Activated naive CD4-positive, alpha-beta T cell treated with anti-CD3 and anti-CD28 coated beads for 36 hours (primary cell): ENCODE measurements around the gene NINL. TPM values are rescaled to one million over a fixed set of nuclear protein-coding genes. Genes with fewer than 3 reads are reported as not detected.
"Not testable (repeated sequence)": the region's sequence is repeated elsewhere in the genome, so short reads cannot be mapped to it uniquely, and the experiment has no call there.

ENCODE experiments used
- CTCF ChIA-PET: fragments of 350-600 bp; sonication (Branson Sonifier 250); formaldehyde crosslinking; loops from one replicate; lab custom pipeline; 2021; ENCODE audit warnings: antibody characterized with exemption; lab: Charles Lee
- DNase-seq: peaks from one replicate; pipeline ENCODE4 v3.0.0-alpha.2; 2020
- H3K27ac Mint-ChIP-seq: one replicate; pipeline ENCODE4 v1.8.0; 2021; ENCODE audit warnings: mild to moderate bottlenecking, mixed read lengths
- H3K27me3 Mint-ChIP-seq: one replicate; pipeline ENCODE4 v1.8.0; 2021; ENCODE audit warnings: low read depth, mixed read lengths
- H3K36me3 Mint-ChIP-seq: one replicate; pipeline ENCODE4 v1.8.0; 2021; ENCODE audit warnings: low read depth, mixed read lengths
- H3K4me1 Mint-ChIP-seq: one replicate; pipeline ENCODE4 v1.8.0; 2021; ENCODE audit warnings: low read depth, mixed read lengths
- H3K4me3 Mint-ChIP-seq: one replicate; pipeline ENCODE4 v1.8.0; 2021; ENCODE audit warnings: mild to moderate bottlenecking, moderate library complexity, mixed read lengths
- H3K9me3 Mint-ChIP-seq: one replicate; pipeline ENCODE4 v1.8.0; 2021; ENCODE audit warnings: mixed read lengths
- intact Hi-C: fragments of 100-400 bp; cut with micrococcal nuclease; formaldehyde crosslinking; loops from one replicate; pipeline ENCODE4 v1.15.1; 2023
- total RNA-seq, 2 experiments: library from RNA; stranded (reverse); gene quantifications; one replicate each; pipeline ENCODE4 v1.2.3, GENCODE V29; 2021

The NINL gene
- total RNA-seq, 2 experiments from 2014 or later = 2.6 to 2.9 TPM

DNA sequence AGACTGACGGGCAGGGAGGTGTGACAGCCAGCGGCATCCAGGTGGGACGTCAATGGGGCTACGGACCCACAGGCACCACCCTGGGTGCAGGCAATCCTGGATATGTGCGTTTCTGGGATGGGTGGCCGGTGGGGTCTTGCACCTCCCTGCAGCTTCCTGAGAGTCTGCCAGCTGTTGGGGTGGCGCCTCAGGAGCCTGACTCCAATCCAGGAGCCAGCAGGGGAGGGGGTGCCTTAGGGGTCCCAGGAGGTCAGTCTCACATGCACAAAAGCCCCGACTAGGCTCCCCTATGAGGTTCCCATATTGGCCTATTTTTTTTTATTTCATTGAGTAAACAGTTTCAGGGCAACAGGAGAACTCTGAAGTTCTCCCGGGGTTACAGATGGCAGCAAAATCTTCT is 104.5 kb downstream of the NINL start:
- Mint-ChIP-seq H3K36me3 (no peaks in the 10 kb centered on the region), H3K4me1 (peaks cover 21% of the 10 kb centered on the region), H3K27me3 (no peaks in the 10 kb centered on the region), H3K9me3 (no peaks in the 10 kb centered on the region), H3K27ac (no peak overlapping the region), H3K4me3 (no peak overlapping the region)
- no peak for DNase-seq
- CTCF ChIA-PET = no interaction called here
- intact Hi-C loops = loop anchor here (10.0 kb wide), 1 partner anchor 144 kb away; the partner anchor contains the start of gene NANP

- no peaks in the 10 kb centered on the region for H3K27me3 Mint-ChIP-seq
- no peaks in the 10 kb centered on the region for H3K36me3 Mint-ChIP-seq
- H3K4me3 Mint-ChIP-seq = no peak overlapping the region
- no peak overlapping the region for H3K27ac Mint-ChIP-seq
- CTCF ChIA-PET = no interaction called here
- H3K4me1 Mint-ChIP-seq = peaks cover 16% of the 10 kb centered on the region
- H3K9me3 Mint-ChIP-seq = no peaks in the 10 kb centered on the region
- DNase-seq = no peak
- intact Hi-C loops = loop anchor here (10.0 kb wide), 1 partner anchor 145 kb away; the partner anchor contains the start of gene NANP
Observed at GRCh38 chr20:25480156-25480555, 105.2 kb downstream of the NINL start.

DNA sequence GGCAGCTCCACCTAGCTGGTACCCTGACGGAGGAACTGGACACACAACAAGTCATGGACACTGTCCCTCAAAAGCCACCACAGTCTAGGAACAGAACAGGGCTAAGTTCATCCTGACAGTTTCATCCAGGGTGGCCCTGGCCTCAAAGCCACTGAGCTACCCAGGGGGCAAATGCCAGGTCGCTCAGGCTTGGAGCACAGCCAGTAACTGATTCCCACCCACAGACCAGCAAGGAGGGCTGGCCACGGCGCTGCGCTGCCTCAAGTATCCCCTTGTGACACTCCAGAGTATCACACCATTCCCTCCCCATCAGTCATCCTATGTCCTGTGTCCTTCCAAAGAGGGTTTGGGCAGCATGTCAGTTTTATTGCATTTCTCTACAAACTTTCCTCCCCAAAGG is 105.7 kb downstream of the NINL start:
- CTCF ChIA-PET = interaction anchor here (0.9 kb wide), 1 partner anchor 9 kb away, joined by 3 read pairs; no protein-coding TSS in a partner anchor

DNA sequence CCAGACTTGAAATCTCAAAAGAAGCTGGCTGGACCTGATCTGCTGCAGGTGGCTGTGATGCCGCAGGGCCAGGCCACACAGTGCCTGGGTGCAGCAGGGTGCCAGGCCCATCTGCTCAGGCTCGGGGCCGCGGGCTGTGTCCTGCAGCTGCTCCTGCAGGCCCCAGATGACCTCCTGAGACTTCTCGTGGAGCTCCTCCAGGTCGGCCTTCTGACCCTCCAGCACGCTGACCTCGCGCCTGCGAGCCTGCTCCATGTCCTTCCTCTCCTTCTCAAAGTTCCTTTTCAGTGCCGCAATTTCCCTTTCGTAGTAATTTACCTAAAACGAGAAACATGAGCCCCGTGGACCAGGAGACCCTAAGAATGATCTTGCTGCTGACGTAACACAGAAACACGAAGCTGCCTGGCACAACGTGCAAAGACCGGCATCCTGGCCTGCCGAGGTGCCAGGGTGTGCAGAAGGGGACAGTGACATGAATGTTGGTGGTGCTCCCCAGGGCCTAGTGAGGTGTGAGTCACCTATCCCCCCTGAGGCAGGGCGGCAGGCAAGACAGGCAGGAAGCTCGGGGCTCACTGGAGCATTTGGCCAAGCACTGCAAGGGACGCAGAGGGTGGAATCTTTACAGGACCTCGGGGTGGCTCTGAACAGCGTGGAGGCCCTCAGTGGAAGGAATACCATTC is 106.3 kb downstream of the NINL start:
- CTCF ChIA-PET = interaction anchor here (0.9 kb wide), 1 partner anchor 8 kb away, joined by 3 read pairs; no protein-coding TSS in a partner anchor
- DNase-seq = no peak
- intact Hi-C loops = no loop called here
- Mint-ChIP-seq H3K4me1 (peaks cover 5% of the 10 kb centered on the region), H3K36me3 (no peaks in the 10 kb centered on the region), H3K27ac (no peak overlapping the region), H3K4me3 (no peak overlapping the region), H3K9me3 (no peaks in the 10 kb centered on the region), H3K27me3 (no peaks in the 10 kb centered on the region)

More for the DNA sequence above, 105.7 kb downstream of the NINL start:
- H3K4me1 Mint-ChIP-seq = peaks cover 11% of the 10 kb centered on the region
- DNase-seq = no peak
- intact Hi-C loops = loop anchor here (10.0 kb wide), 1 partner anchor 145 kb away; the partner anchor contains the start of gene NANP
- no peak overlapping the region for H3K27ac Mint-ChIP-seq
- no peaks in the 10 kb centered on the region for H3K36me3 Mint-ChIP-seq
- no peaks in the 10 kb centered on the region for H3K27me3 Mint-ChIP-seq
- no peak overlapping the region for H3K4me3 Mint-ChIP-seq
- no peaks in the 10 kb centered on the region for H3K9me3 Mint-ChIP-seq

DNA sequence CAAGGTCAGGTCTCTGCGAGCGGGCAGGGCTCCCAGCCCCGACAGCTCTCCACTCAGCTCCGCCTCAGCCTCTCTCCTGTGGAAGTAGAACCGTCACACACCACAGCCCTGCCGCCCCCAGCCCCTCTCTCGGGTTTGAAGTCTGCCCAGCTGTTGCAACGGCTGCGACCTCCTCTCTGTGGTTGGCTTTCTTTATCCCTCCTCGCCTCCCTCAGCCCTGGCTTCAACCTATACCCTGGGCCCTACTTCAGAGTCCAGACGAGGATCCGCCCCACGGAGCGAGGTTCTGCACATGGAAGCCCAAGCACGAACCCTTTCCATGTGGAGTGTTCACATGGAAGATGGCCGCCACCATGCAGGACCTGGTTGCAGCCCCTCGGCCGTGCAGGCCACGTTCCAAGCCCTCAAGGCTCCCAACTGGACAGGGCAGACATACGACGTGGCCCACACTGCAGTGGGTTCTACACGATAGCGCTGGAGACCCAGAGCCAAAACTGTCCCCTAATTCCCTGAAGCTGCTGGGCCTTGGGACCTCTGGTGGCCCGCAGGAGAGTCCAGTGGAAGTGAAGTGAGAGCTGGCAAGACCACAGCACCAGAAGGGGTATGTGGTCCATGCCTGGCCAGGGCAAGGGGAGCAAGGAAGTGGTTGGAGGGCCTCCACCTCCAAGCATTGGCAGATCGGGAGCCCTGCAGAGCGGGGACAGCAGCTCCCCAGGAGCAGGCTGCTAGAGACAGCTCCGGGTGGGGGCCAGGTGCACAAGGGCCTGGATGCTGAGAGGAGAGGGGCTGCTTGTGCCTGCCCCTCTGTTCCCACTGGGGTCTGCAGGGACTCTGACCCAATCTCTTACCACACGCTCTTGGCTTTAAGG is 108.1 kb downstream of the NINL start:
- Mint-ChIP-seq H3K9me3 (no peaks in the 10 kb centered on the region), H3K36me3 (no peaks in the 10 kb centered on the region), H3K4me3 (no peak overlapping the region), H3K27me3 (no peaks in the 10 kb centered on the region), H3K4me1 (no peaks in the 10 kb centered on the region), H3K27ac (no peak overlapping the region)
- DNase-seq = no peak
- intact Hi-C loops = no loop called here
- CTCF ChIA-PET = interaction anchor here (0.6 to 0.7 kb wide), 2 partner anchors 10 to 267 kb away, joined by 3 to 5 read pairs; no protein-coding TSS in a partner anchor

- no peak for DNase-seq
- Mint-ChIP-seq H3K4me1 (no peaks in the 10 kb centered on the region), H3K27me3 (no peaks in the 10 kb centered on the region), H3K9me3 (no peaks in the 10 kb centered on the region), H3K4me3 (no peak overlapping the region), H3K36me3 (no peaks in the 10 kb centered on the region), H3K27ac (no peak overlapping the region)
- intact Hi-C loops = no loop called here
- CTCF ChIA-PET = interaction anchor here (0.7 kb wide), 1 partner anchor 268 kb away, joined by 3 read pairs; no protein-coding TSS in a partner anchor
Observed at GRCh38 chr20:25476106-25477013, 109.0 kb downstream of the NINL start.

GRCh38 chr20:25473297-25473696 is 112.0 kb downstream of the NINL start:
- CTCF ChIA-PET, H3K4me1 Mint-ChIP-seq, H3K9me3 Mint-ChIP-seq, H3K27me3 Mint-ChIP-seq, H3K27ac Mint-ChIP-seq, H3K36me3 Mint-ChIP-seq, H3K4me3 Mint-ChIP-seq, DNase-seq: not testable (repeated sequence)
- intact Hi-C loops = loop anchor here (5.0 kb wide), 1 partner anchor 59 kb away; no protein-coding TSS in a partner anchor

- DNase-seq = no peak
- intact Hi-C loops = loop anchor here (5.0 kb wide), 1 partner anchor 61 kb away; no protein-coding TSS in a partner anchor
- Mint-ChIP-seq H3K9me3 (no peaks in the 10 kb centered on the region), H3K4me3 (no peak overlapping the region), H3K4me1 (peaks cover 6% of the 10 kb centered on the region), H3K27ac (no peak overlapping the region), H3K27me3 (no peaks in the 10 kb centered on the region), H3K36me3 (no peaks in the 10 kb centered on the region)
- CTCF ChIA-PET = interaction anchor here (1.3 to 2.3 kb wide), 3 partner anchors 8 to 70 kb away, joined by 3 to 9 read pairs (median 4); no protein-coding TSS in a partner anchor
Observed at GRCh38 chr20:25471020-25471419, 114.3 kb downstream of the NINL start.

GRCh38 chr20:25470045-25470444 is 115.3 kb downstream of the NINL start:
- H3K27me3 Mint-ChIP-seq = no peaks in the 10 kb centered on the region
- CTCF ChIA-PET = interaction anchor here (0.6 to 2.3 kb wide), 8 partner anchors 9 to 459 kb away, joined by 3 to 9 read pairs (median 4); no protein-coding TSS in a partner anchor
- H3K27ac Mint-ChIP-seq = no peak overlapping the region
- peaks cover 6% of the 10 kb centered on the region for H3K4me1 Mint-ChIP-seq
- H3K9me3 Mint-ChIP-seq = no peaks in the 10 kb centered on the region
- no peak overlapping the region for H3K4me3 Mint-ChIP-seq
- no peaks in the 10 kb centered on the region for H3K36me3 Mint-ChIP-seq
- intact Hi-C loops = loop anchor here (5.0 kb wide), 1 partner anchor 62 kb away; no protein-coding TSS in a partner anchor
- peak; percentile 76 for DNase-seq

- Mint-ChIP-seq H3K27ac (no peak overlapping the region), H3K36me3 (no peaks in the 10 kb centered on the region), H3K4me3 (no peak overlapping the region), H3K27me3 (no peaks in the 10 kb centered on the region), H3K9me3 (no peaks in the 10 kb centered on the region), H3K4me1 (peaks cover 6% of the 10 kb centered on the region)
- intact Hi-C loops = no loop called here
- no peak for DNase-seq
- CTCF ChIA-PET = interaction anchor here (0.6 to 2.3 kb wide), 3 partner anchors 61 to 101 kb away, joined by 4 to 9 read pairs (median 4); no protein-coding TSS in a partner anchor
Observed at GRCh38 chr20:25469558-25469957, 115.8 kb downstream of the NINL start.
